ENCODE data around the gene ZNF609.

ZNF609 gene

GRCh38 chr15:64426845-64427465, 33.4 kb upstream of the ZNF609 start:
- H3K4me3 ChIP-seq (ENCODE audit: control insufficient read depth, low read depth, low read length) = no peak overlapping the region
- TF ChIP-seq, protein P1, sequence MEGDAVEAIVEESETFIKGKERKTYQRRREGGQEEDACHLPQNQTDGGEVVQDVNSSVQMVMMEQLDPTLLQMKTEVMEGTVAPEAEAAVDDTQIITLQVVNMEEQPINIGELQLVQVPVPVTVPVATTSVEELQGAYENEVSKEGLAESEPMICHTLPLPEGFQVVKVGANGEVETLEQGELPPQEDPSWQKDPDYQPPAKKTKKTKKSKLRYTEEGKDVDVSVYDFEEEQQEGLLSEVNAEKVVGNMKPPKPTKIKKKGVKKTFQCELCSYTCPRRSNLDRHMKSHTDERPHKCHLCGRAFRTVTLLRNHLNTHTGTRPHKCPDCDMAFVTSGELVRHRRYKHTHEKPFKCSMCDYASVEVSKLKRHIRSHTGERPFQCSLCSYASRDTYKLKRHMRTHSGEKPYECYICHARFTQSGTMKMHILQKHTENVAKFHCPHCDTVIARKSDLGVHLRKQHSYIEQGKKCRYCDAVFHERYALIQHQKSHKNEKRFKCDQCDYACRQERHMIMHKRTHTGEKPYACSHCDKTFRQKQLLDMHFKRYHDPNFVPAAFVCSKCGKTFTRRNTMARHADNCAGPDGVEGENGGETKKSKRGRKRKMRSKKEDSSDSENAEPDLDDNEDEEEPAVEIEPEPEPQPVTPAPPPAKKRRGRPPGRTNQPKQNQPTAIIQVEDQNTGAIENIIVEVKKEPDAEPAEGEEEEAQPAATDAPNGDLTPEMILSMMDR (IDR thresholded peaks at IDR 0.05; ENCODE audit: control insufficient read depth, insufficient read depth, low read depth, low read length, missing control alignments) = peak; percentile 24
- peak; percentile 21 for DNase-seq (ENCODE audit: low read depth)

GRCh38 chr15:64429448-64429847, 30.9 kb upstream of the ZNF609 start:
- DNase-seq (ENCODE audit: low read depth) = no peak
- H3K4me3 ChIP-seq (ENCODE audit: control insufficient read depth, low read depth, low read length) = no peak overlapping the region
- TF ChIP-seq, protein P1 (IDR thresholded peaks at IDR 0.05; ENCODE audit: control insufficient read depth, insufficient read depth, low read depth, low read length, missing control alignments) = no peak

GRCh38 chr15:64430000-64430735, 30.2 kb upstream of the ZNF609 start:
- DNase-seq (ENCODE audit: low read depth) = peak; percentile 89
- H3K4me3 ChIP-seq (ENCODE audit: control insufficient read depth, low read depth, low read length) = no peak overlapping the region
- TF ChIP-seq, protein P1 (IDR thresholded peaks at IDR 0.05; ENCODE audit: control insufficient read depth, insufficient read depth, low read depth, low read length, missing control alignments) = no peak

DNA sequence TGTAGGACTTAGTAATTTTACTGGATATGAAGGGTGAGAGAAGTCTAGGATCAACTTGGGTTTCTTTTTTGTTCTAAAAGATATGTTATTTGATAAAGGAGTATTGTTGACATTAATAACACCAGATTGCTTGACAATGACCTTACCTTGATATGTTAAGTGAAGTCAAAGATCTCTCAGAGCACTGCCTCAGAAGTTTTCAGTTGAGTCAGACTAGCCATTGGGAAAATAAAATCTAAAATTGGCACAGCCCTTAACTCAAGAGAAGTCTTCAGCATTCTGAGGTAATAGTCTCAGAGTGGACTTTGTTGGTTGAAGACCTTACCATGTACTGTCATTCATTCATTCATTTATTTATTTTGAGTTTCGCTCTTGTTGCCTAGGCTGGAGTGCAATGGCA, 22.4 kb upstream of the ZNF609 start:
- H3K4me3 ChIP-seq (ENCODE audit: control insufficient read depth, low read depth, low read length) = no peak overlapping the region
- TF ChIP-seq, protein P1 (IDR thresholded peaks at IDR 0.05; ENCODE audit: control insufficient read depth, insufficient read depth, low read depth, low read length, missing control alignments) = no peak
- DNase-seq (ENCODE audit: low read depth) = no peak

DNA sequence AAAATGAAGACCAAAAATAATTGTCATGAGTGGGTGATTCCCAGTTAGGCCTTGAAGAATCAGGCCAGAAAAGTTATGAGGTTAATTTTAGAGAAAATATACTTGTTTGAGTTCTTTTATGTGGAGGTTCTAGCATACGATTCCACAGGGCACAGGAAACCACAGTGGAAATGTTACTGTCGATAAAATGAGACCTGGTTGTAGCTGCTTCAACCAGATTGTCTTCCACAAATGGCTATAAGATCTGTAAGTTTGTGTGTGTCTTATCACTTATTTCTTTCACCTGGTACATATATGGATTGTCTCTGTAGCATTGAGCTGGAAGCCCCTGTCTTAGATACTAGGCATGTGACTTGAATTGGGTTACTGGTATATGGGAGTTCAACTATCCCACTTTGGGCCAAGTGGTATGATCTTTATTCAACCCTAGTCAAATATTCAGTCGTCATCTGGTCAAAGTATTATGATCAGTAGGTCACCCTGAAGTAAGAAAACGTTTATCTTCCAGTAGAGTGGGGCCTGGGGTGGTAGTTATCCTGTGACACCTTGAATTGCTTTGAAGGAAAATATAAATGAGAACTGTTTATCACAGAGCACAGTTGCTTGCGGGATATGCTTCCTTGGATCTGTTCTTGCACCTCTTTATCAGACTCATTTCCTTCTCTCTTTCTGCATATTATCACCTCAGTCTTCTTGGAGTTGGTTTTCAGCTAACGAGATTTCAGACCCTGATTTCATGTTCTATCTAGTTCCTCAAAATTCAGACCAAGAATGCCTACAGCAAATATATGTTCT, 21.5 kb upstream of the ZNF609 start:
- TF ChIP-seq, protein P1 (IDR thresholded peaks at IDR 0.05; ENCODE audit: control insufficient read depth, insufficient read depth, low read depth, low read length, missing control alignments) = no peak
- no peak for DNase-seq (ENCODE audit: low read depth)
- H3K4me3 ChIP-seq (ENCODE audit: control insufficient read depth, low read depth, low read length) = no peak overlapping the region

GRCh38 chr15:64441852-64442251, 18.5 kb upstream of the ZNF609 start:
- TF ChIP-seq, protein P1 (IDR thresholded peaks at IDR 0.05; ENCODE audit: control insufficient read depth, insufficient read depth, low read depth, low read length, missing control alignments) = no peak
- no peak overlapping the region for H3K4me3 ChIP-seq (ENCODE audit: control insufficient read depth, low read depth, low read length)
- DNase-seq (ENCODE audit: low read depth) = no peak
